Measurements from ENCODE around the gene AKR7A2.

DNA sequence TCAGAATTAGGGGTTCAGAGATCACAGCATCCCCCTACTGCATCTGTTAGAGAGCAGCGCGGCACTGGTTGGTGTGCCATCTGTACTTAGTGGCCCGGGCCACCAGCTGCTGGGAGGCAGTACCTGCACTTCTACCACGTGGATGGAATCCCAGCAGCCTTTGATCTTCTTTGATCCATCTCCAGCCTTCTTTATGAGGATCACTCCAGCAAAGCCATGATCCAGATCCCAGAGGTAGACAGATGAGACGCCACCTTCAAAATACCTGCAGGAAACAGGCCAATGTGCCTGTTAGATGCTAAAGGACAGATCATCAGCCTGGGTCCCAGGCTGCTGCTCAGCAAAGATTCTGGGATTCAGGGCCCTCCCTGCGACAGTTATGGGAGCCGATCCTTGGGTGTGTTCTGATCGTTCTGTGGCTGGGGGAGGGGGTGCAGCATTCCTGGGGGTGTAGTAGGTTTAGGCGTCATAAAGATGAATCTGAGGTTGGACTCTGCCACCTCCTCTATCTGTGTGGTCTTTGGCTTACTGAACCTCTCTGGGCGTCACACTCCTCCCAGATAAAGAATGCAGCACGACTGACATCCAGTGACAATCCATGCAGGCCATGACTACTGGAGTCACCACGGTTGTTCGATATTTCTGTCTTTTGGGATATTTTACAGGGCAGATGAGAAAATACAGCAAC lies 45.5 kb upstream of the AKR7A2 start:
- no peak for TF ChIP-seq POLR2A (IDR thresholded peaks at IDR 0.05)
- TF ChIP-seq, protein P1, sequence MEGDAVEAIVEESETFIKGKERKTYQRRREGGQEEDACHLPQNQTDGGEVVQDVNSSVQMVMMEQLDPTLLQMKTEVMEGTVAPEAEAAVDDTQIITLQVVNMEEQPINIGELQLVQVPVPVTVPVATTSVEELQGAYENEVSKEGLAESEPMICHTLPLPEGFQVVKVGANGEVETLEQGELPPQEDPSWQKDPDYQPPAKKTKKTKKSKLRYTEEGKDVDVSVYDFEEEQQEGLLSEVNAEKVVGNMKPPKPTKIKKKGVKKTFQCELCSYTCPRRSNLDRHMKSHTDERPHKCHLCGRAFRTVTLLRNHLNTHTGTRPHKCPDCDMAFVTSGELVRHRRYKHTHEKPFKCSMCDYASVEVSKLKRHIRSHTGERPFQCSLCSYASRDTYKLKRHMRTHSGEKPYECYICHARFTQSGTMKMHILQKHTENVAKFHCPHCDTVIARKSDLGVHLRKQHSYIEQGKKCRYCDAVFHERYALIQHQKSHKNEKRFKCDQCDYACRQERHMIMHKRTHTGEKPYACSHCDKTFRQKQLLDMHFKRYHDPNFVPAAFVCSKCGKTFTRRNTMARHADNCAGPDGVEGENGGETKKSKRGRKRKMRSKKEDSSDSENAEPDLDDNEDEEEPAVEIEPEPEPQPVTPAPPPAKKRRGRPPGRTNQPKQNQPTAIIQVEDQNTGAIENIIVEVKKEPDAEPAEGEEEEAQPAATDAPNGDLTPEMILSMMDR (IDR thresholded peaks at IDR 0.05): no peak
- TF ChIP-seq POLR2AphosphoS5 (IDR thresholded peaks at IDR 0.05; ENCODE audit: insufficient read depth in 1 of 2, low read depth in 1 of 2): no peak

All from vagina (tissue), 2 donors.